NB4 (cell line): ENCODE results near the gene SOCS1.

ENCODE experiments used
- DNase-seq: peaks from one replicate; pipeline ENCODE4 v3.0.0; 2010; ENCODE audit warnings: low read depth
- H3K4me3 ChIP-seq: one replicate; pipeline ENCODE4 v1.5.1; 2011; ENCODE audit warnings: mild to moderate bottlenecking, low read depth, low read length, moderate library complexity
- CTCF ChIP-seq: IDR thresholded peaks from one replicate; pipeline ENCODE4 v1.5.1; 2012; ENCODE audit warnings: low read depth, low read length
- MYC ChIP-seq: IDR thresholded peaks from 2 replicates; pipeline ENCODE4 v1.6.1; 2011; ENCODE audit warnings: low read depth, low read length
- POLR2A ChIP-seq: IDR thresholded peaks from 2 replicates; pipeline ENCODE4 v1.6.1; 2011; ENCODE audit warnings: mild to moderate bottlenecking; ENCODE audit not compliant: insufficient read length; ENCODE audit errors: extremely low read depth
- TF ChIP-seq, protein P1 (sequence below): IDR thresholded peaks from 2 replicates; pipeline ENCODE4 v1.6.1; 2011; ENCODE audit warnings: low read depth, low read length

SOCS1 gene

DNA sequence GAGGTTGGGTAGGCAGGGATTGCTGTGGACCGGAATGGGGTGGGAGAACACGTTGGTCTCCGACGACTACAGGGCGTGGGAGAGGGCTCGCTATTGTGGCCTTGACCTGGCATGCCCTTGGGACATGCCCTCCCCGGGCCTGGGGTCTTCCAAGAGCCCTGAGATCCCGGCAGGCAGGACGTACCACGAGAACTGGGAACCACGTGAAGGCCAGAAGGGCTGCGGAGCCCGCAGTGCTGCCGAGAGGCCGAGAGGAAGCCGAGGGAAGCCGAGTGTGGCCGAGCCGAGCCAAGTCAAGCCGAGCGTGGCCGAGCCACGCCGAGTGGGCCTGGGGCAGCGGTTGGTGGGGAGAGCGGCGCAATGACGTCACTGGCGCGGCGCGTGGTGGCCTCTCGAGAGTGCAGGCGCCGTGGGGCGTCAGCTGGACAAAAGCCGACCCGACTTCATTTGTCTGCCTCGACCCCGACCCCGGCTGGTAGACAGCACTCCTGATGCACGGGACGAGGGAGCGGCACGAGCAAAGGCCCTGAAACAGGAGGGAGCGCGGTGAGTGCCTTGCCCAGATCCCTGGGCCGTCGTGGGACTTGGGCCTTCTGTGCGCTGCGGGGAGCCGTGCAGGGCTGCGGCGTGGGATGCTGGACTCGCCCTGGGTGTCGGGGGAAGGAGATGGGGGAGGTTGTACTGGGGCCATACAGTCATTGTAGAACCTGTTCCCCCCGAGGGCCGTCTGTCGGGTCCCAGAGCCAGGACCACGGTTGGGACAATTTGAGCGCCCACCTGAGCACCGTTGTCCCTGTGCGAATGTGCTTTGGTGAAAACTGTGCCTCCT is 6.6 kb downstream of the SOCS1 start:
- TF ChIP-seq CTCF (no peak), POLR2A (no peak), MYC (no peak)
- TF ChIP-seq, protein P1, sequence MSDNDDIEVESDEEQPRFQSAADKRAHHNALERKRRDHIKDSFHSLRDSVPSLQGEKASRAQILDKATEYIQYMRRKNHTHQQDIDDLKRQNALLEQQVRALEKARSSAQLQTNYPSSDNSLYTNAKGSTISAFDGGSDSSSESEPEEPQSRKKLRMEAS: no peak

DNA sequence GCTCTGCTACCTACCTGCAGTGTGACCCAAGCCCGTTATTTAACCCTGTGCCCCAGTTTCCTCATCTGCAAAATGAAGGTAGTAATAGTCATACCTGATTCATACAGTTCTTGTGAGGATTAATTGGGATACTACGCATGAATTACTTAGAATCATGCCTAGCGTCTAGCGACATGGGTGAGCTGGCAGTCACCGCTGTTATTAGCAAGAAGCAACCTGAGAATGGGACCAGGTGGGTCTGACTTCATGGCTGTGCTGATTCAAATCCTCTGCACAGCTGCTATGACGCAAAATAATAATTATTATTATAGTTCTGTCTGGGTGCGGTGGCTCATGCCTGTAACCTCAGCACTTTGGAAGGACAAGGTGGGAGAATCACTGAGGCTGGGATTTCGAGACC is 7.9 kb downstream of the SOCS1 start:
- TF ChIP-seq, protein P1: no peak
- TF ChIP-seq MYC (no peak), CTCF (no peak), POLR2A (no peak)
- H3K4me3 ChIP-seq: no peak overlapping the region
- no peak for DNase-seq

More for the DNA sequence above, 6.6 kb downstream of the SOCS1 start:
- no peak for DNase-seq
- no peak overlapping the region for H3K4me3 ChIP-seq

DNA sequence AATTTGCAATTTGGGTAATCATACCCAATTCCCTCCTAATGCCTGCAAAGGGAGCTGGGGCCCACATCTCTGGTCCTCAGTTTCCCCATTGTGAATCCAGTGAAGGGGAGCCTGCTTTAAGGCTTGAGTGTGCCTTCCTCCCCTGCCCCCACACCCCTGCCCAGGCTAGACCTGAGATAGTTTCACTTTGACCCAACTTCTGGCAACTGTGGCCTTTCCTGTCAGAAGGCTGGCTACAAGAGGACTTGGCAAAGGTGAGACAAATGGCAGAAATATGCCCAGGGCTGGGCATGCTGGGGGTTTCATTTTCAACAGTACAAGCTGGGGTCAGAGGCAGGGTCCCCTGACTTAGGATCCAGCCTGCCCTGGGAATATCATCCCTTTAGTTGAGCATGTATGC is 10.0 kb downstream of the SOCS1 start:
- no peak overlapping the region for H3K4me3 ChIP-seq
- TF ChIP-seq CTCF (no peak), POLR2A (no peak)
- no peak for DNase-seq

DNA sequence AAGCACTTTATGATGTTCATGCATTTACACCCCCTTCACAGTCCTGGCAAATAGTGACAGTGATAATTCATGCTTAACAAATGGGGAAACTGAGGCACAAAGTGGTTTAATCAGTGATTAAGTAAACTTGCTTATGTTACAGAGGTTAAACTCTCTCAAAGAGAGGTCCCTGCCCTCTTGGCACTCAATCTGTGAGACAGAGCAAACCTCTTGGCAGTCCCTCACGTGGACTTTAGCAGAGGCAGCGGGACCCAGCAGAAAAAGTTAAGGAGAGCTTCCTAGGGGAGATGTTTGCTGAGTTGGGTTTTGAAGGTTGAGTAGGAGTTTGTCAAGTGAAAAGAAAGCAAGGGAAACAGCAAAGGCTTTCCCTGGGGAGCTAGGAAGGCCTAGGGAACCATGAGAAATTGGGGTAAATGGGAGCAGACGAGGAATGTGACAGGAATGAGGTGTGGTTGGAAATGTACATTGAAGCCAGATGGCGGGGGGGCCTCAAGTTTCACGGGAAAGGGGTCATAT is 10.7 kb downstream of the SOCS1 start:
- no peak for DNase-seq
- no peak overlapping the region for H3K4me3 ChIP-seq
- no peak for TF ChIP-seq POLR2A
- TF ChIP-seq CTCF: no peak
- TF ChIP-seq, protein P1: no peak
- TF ChIP-seq MYC: no peak

DNA sequence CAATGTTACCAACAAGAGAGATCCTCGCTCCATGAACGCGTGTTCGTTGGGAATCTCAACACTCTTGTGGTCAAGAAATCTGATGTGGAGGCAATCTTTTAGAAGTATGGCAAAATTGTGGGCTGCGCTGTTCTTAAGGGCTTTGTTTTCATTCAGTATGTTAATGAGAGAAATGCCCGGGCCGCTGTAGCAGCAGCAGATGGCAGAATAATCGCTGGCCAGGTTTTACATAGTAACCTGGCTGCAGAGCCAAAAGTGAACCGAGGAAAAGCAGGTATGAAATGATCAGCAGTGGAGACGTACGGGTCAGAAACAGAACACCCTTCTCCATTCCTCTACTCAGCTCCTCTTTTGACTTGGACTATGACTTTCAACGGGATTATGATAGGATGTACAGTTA is 13.3 kb downstream of the SOCS1 start:
- DNase-seq: no peak
- TF ChIP-seq POLR2A (no peak), CTCF (no peak), MYC (no peak)
- TF ChIP-seq, protein P1: no peak
- no peak overlapping the region for H3K4me3 ChIP-seq
